Natural killer cell (primary cell): ENCODE measurements around the gene IL9. TPM values are rescaled to one million over a fixed set of nuclear protein-coding genes. Genes with fewer than 3 reads are reported as not detected.

Source experiments
- ATAC-seq, 3 donors: fragments of 150-1000 bp in 2 of 3; fragments of 200-7000 bp in 1 of 3; cut with Tn5 transposase; 1 replicate in 1 of 3; 2 replicates in 2 of 3; pipeline ENCODE4 v1.10.0; 2021; ENCODE audit warnings: mild to moderate bottlenecking in 2 of 3, moderate library complexity in 2 of 3
- DNase-seq, 2 donors: peaks; one replicate each; pipeline versions ENCODE4 v3.0.0 to v3.0.0-alpha.2; 2013 to 2021; ENCODE audit warnings: mixed read lengths in 1 of 2
- H3K27ac ChIP-seq: one replicate; pipeline ENCODE4 v1.5.1; 2013; ENCODE audit warnings: mild to moderate bottlenecking, low read length
- H3K27me3 ChIP-seq: one replicate; pipeline ENCODE4 v1.6.1; 2013; ENCODE audit warnings: low read length; ENCODE audit not compliant: control insufficient read depth, insufficient read depth
- H3K36me3 ChIP-seq: one replicate; pipeline ENCODE4 v1.6.1; 2013; ENCODE audit warnings: low read length; ENCODE audit not compliant: control insufficient read depth, insufficient read depth
- H3K4me1 ChIP-seq: one replicate; pipeline ENCODE4 v1.6.1; 2013; ENCODE audit warnings: low read length; ENCODE audit not compliant: control insufficient read depth, insufficient read depth
- H3K4me3 ChIP-seq: one replicate; pipeline ENCODE4 v1.5.1; 2013; ENCODE audit warnings: low read length
- H3K9me3 ChIP-seq: one replicate; pipeline ENCODE4 v1.6.1; 2013; ENCODE audit warnings: low read length; ENCODE audit not compliant: control insufficient read depth, insufficient read depth
- H3K27ac Mint-ChIP-seq, 2 donors: one replicate each; pipeline ENCODE4 v1.8.0; 2022; ENCODE audit warnings: mild to moderate bottlenecking in 2 of 2, mixed read lengths in 2 of 2, moderate library complexity in 1 of 2
- H3K27me3 Mint-ChIP-seq, 2 donors: one replicate each; pipeline ENCODE4 v1.8.0; 2022; ENCODE audit warnings: low read depth in 2 of 2, mixed read lengths in 2 of 2
- H3K36me3 Mint-ChIP-seq: one replicate; pipeline ENCODE4 v1.8.0; 2022; ENCODE audit warnings: mixed read lengths
- H3K4me1 Mint-ChIP-seq, 2 donors: one replicate each; pipeline ENCODE4 v1.8.0; 2022; ENCODE audit warnings: mixed read lengths in 2 of 2
- H3K4me3 Mint-ChIP-seq: one replicate; pipeline ENCODE4 v1.8.0; 2022; ENCODE audit warnings: mild to moderate bottlenecking, moderate library complexity, mixed read lengths
- H3K9me3 Mint-ChIP-seq, 2 donors: one replicate each; pipeline ENCODE4 v1.8.0; 2022; ENCODE audit warnings: mixed read lengths in 2 of 2
- WGBS: methylation state at CpG from one replicate; pipeline ENCODE4 v1.1.7; 2013; ENCODE audit warnings: missing lambda C conversion rate; ENCODE audit not compliant: insufficient coverage; 5-methylcytosine and 5-hydroxymethylcytosine counted together
- intact Hi-C: fragments of 100-400 bp; cut with micrococcal nuclease; formaldehyde crosslinking; loops from one replicate; pipeline ENCODE4 v1.14.2; 2022
- total RNA-seq, 4 donors: library from RNA; stranded (reverse); fragments of 120-200 nt in 1 of 4; gene quantifications; one replicate each; pipeline versions ENCODE4 v1.2.3 to v1.2.4, GENCODE V29; 2013 to 2022
- TF ChIP-seq, protein P1 (sequence below): fragments of 200-600 bp; IDR thresholded peaks from one replicate; pipeline ENCODE4 v1.8.0; 2022; ENCODE audit warnings: antibody characterized with exemption

Gene IL9
- total RNA-seq, 3 donors from 2014 or later (not counting 1 experiment from before 2014, with no cell fraction given), result not detected

DNA sequence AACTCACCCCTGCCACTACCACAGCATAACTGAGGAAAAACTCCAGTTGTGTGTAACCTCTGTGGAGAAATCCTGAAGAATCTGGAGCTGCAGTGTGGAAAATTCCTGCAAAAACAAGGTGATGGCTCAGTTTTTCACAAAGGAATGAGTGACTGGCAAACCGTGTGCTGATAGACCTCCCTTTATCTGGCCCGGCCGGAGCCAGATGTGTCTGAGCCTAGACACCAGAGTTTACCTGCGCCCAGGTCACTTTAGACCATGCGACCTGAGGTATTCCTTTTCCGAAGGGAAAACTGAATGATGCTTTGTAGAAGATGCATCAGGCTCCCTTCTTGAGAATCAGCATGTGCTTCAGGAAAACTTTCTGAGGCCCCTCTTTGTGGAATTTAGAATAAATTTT is 45.0 kb downstream of the IL9 start:
- no peaks in the 10 kb centered on the region for H3K4me1 Mint-ChIP-seq
- no peaks in the 10 kb centered on the region for H3K9me3 Mint-ChIP-seq
- Histone ChIP-seq H3K4me1 (no peaks in the 10 kb centered on the region), H3K4me3 (no peak overlapping the region), H3K36me3 (no peaks in the 10 kb centered on the region), H3K9me3 (no peaks in the 10 kb centered on the region), H3K27ac (no peak overlapping the region), H3K27me3 (no peaks in the 10 kb centered on the region)
- H3K27ac Mint-ChIP-seq, result no peak overlapping the region
- peaks cover 0 to 10% of the 10 kb centered on the region in 2 donors for H3K27me3 Mint-ChIP-seq
- 91% methylated on average over 6 of the region's 6 CpGs for WGBS
- DNase-seq (no peak), ATAC-seq (no peak)
- TF ChIP-seq, protein P1, sequence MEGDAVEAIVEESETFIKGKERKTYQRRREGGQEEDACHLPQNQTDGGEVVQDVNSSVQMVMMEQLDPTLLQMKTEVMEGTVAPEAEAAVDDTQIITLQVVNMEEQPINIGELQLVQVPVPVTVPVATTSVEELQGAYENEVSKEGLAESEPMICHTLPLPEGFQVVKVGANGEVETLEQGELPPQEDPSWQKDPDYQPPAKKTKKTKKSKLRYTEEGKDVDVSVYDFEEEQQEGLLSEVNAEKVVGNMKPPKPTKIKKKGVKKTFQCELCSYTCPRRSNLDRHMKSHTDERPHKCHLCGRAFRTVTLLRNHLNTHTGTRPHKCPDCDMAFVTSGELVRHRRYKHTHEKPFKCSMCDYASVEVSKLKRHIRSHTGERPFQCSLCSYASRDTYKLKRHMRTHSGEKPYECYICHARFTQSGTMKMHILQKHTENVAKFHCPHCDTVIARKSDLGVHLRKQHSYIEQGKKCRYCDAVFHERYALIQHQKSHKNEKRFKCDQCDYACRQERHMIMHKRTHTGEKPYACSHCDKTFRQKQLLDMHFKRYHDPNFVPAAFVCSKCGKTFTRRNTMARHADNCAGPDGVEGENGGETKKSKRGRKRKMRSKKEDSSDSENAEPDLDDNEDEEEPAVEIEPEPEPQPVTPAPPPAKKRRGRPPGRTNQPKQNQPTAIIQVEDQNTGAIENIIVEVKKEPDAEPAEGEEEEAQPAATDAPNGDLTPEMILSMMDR, result no peak
- H3K36me3 Mint-ChIP-seq, result no peaks in the 10 kb centered on the region
- no peak overlapping the region for H3K4me3 Mint-ChIP-seq
- intact Hi-C loops, result no loop called here

DNA sequence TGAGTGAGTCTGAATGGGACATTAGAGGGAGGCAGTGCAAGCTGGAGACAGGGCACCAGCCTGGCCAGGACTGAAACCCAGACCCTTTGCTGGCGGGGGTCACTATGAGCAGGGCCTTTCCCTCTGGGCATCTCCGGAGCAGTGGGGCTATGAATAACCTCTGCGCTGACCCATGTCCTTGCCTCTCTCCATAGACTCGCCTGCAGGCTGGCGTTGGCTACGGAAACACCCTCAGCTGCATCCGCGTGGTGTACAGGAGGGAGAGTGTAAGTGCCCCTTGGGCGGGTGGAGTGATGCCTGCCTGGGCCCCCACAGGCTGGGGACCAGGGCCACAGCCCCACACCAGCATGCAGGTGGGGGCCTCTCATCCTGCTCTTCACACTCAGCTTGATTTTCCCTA is 45.4 kb downstream of the IL9 start:
- Mint-ChIP-seq H3K27me3 (peaks cover 0 to 10% of the 10 kb centered on the region in 2 donors), H3K27ac (no peak overlapping the region), H3K4me3 (no peak overlapping the region), H3K36me3 (no peaks in the 10 kb centered on the region), H3K9me3 (no peaks in the 10 kb centered on the region), H3K4me1 (no peaks in the 10 kb centered on the region)
- no peak overlapping the region for H3K4me3 ChIP-seq
- ATAC-seq, result no peak
- no peaks in the 10 kb centered on the region for H3K27me3 ChIP-seq
- H3K9me3 ChIP-seq, result no peaks in the 10 kb centered on the region
- DNase-seq, result no peak
- 96% methylated on average over 9 of the region's 9 CpGs for WGBS
- intact Hi-C loops, result no loop called here
- no peaks in the 10 kb centered on the region for H3K36me3 ChIP-seq
- TF ChIP-seq, protein P1, result no peak
- H3K4me1 ChIP-seq, result no peaks in the 10 kb centered on the region
- no peak overlapping the region for H3K27ac ChIP-seq

DNA sequence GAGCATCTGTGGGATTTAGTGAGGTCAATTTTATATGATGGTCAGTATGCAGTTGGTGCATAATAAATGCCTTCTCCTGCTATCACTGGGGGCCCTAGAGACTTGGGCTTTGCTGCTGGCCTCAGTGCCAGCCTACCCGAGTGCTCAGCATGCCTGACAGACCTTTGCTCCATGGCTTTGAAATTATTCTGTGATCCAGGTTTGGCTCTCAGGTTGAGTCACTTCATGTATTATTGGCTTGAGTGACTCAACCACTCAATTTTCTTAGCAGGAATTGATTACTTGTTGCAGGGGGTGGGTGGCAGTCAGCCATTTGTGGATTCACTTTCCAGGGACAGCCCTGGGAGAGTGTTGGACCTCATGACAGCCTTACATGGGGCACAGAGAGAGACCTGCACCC is 47.7 kb downstream of the IL9 start:
- no peak for ATAC-seq
- 83% methylated on average over 1 of the region's 1 CpG for WGBS
- Mint-ChIP-seq H3K36me3 (no peaks in the 10 kb centered on the region), H3K27ac (no peak overlapping the region), H3K9me3 (no peaks in the 10 kb centered on the region), H3K27me3 (peaks cover 0 to 3% of the 10 kb centered on the region in 2 donors), H3K4me1 (no peaks in the 10 kb centered on the region), H3K4me3 (no peak overlapping the region)
- no peak overlapping the region for H3K4me3 ChIP-seq
- no peaks in the 10 kb centered on the region for H3K36me3 ChIP-seq
- no peaks in the 10 kb centered on the region for H3K4me1 ChIP-seq
- H3K9me3 ChIP-seq, result no peaks in the 10 kb centered on the region
- no peak for DNase-seq
- no peak overlapping the region for H3K27ac ChIP-seq
- intact Hi-C loops, result no loop called here
- no peaks in the 10 kb centered on the region for H3K27me3 ChIP-seq
- TF ChIP-seq, protein P1, result no peak

DNA sequence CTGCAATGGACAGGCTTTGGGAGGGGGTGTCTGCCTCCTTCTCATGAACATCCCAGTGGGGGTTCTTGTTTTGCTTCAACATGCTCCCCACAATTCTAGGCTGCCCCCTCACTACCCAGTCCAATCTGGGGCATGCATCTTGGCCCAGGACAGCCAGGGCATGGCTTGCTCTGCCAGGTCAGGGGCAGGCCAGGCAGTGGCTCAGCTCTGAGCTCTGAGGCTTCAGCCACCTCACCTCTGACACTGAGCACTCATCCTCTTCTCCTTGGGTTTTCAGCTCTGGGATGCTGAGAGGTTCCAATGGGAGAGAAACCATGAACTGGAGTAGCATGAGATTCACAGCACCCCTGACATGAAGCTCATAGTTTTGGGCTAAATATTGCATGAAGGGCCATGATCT is 49.3 kb downstream of the IL9 start:
- ATAC-seq, result no peak
- H3K27ac Mint-ChIP-seq, result no peak overlapping the region
- Histone ChIP-seq H3K36me3 (no peaks in the 10 kb centered on the region), H3K9me3 (no peaks in the 10 kb centered on the region), H3K4me3 (no peak overlapping the region), H3K27ac (no peak overlapping the region), H3K4me1 (no peaks in the 10 kb centered on the region), H3K27me3 (no peaks in the 10 kb centered on the region)
- intact Hi-C loops, result no loop called here
- DNase-seq, result no peak
- H3K27me3 Mint-ChIP-seq, result peaks cover 3 to 5% of the 10 kb centered on the region in 2 donors
- no peaks in the 10 kb centered on the region for H3K4me1 Mint-ChIP-seq
- H3K9me3 Mint-ChIP-seq, result no peaks in the 10 kb centered on the region
- H3K36me3 Mint-ChIP-seq, result no peaks in the 10 kb centered on the region
- TF ChIP-seq, protein P1, result no peak
- no peak overlapping the region for H3K4me3 Mint-ChIP-seq
